Tibial nerve (tissue), 4 donors: ENCODE measurements around the gene CREG2. TPM values are rescaled to one million over a fixed set of nuclear protein-coding genes. Genes with fewer than 3 reads are reported as not detected.
A peak's percentile ranks its signal among the peaks of the same experiment; 100 is the strongest.

ENCODE experiments used
- DNase-seq, 2 donors: peaks; one replicate each; pipeline ENCODE4 v3.0.0-alpha.2; 2019; ENCODE audit warnings: low spot score in 2 of 2
- H3K27ac ChIP-seq, 4 donors: fragments of 200-600 bp; sonication (generic) in 3 of 4; one replicate each; pipeline ENCODE4 v1.5.1; 2017 to 2019; ENCODE audit warnings: mild to moderate bottlenecking in 1 of 4
- H3K27me3 ChIP-seq, 2 donors: fragments of 200-600 bp; sonication (generic) in 1 of 2; one replicate each; pipeline versions ENCODE4 v1.5.1 to v1.6.0; 2017 to 2019
- H3K36me3 ChIP-seq, 3 donors: fragments of 200-600 bp; sonication (generic); one replicate each; pipeline ENCODE4 v1.5.1; 2018 to 2019
- H3K4me1 ChIP-seq, 4 donors: fragments of 200-600 bp; sonication (generic) in 3 of 4; one replicate each; pipeline ENCODE4 v1.5.1; 2017 to 2019
- H3K4me3 ChIP-seq, 4 donors: fragments of 200-600 bp; sonication (generic) in 3 of 4; one replicate each; pipeline ENCODE4 v1.5.1; 2017 to 2019; ENCODE audit warnings: mild to moderate bottlenecking in 1 of 4, moderate library complexity in 1 of 4
- H3K9me3 ChIP-seq, 4 donors: fragments of 200-600 bp; sonication (generic) in 3 of 4; one replicate each; pipeline ENCODE4 v1.5.1; 2017 to 2019
- CTCF ChIP-seq, 5 experiments: fragments of 200-600 bp in 3 of 5; fragments of 450-650 bp in 2 of 5; sonication (generic) in 3 of 5; IDR thresholded peaks; one replicate each; pipeline ENCODE4 v1.5.1; 2016 to 2019; ENCODE audit warnings: antibody characterized with exemption in 5 of 5, mild to moderate bottlenecking in 3 of 5, moderate library complexity in 2 of 5
- EP300 ChIP-seq, 2 donors: sonication (generic); formaldehyde crosslinking; IDR thresholded peaks; one replicate each; pipeline ENCODE4 v1.6.1; 2017; ENCODE audit warnings: antibody characterized with exemption in 2 of 2, mild to moderate bottlenecking in 1 of 2
- POLR2A ChIP-seq, 2 donors: fragments of 450-650 bp; IDR thresholded peaks; one replicate each; pipeline ENCODE4 v1.6.1; 2017; ENCODE audit warnings: antibody characterized with exemption in 2 of 2, mild to moderate bottlenecking in 2 of 2, moderate library complexity in 2 of 2
- WGBS, 2 donors: methylation state at CpG; one replicate each; pipeline ENCODE4 v1.1.5; 2018; 5-methylcytosine and 5-hydroxymethylcytosine counted together
- total RNA-seq, 4 donors: library from RNA; depleted of rRNA; stranded (reverse); fragments of >200 nt; gene quantifications; one replicate each; pipeline ENCODE4 v1.1.0, GENCODE V29; 2016

Gene CREG2
- not detected for total RNA-seq

- TF ChIP-seq POLR2A (IDR thresholded peaks at IDR 0.05), result no peak
- no peak for TF ChIP-seq EP300 (IDR thresholded peaks at IDR 0.05)
- peak in 4 of 5 experiments; percentile 18 to 64 (median 53) for TF ChIP-seq CTCF (IDR thresholded peaks at IDR 0.05)
- WGBS, 2 donors, result 1 to 2% methylated on average over 20 to 31 of the region's 79 CpGs
- no peaks in the 10 kb centered on the region for H3K36me3 ChIP-seq
- peak within 1 kb of the TSS; percentile 10 to 52 (median 34) for H3K4me3 ChIP-seq
- peaks cover 0 to 66% of the 10 kb centered on the region in 2 donors for H3K27me3 ChIP-seq
- no peaks in the 10 kb centered on the region for H3K9me3 ChIP-seq
- no peak for DNase-seq
- peaks cover 0 to 18% (median 4%) of the 10 kb centered on the region in 4 donors for H3K4me1 ChIP-seq
- H3K27ac ChIP-seq, result no peak within 1 kb of the TSS
Measured at GRCh38 chr2:101387151-101387834, at the start of gene CREG2. TSS of gene CREG2 (minus strand) at chr2:101387503. CDS start at chr2:101387457, 46 bp downstream.

GRCh38 chr2:101435001-101435862 is 47.9 kb upstream of the CREG2 start:
- H3K9me3 ChIP-seq, result no peaks in the 10 kb centered on the region
- peaks cover 0 to 11% (median 0%) of the 10 kb centered on the region in 4 donors for H3K4me1 ChIP-seq
- H3K27me3 ChIP-seq, result no peaks in the 10 kb centered on the region
- H3K4me3 ChIP-seq, result no peak overlapping the region
- 37 to 47% methylated on average over 15 to 24 of the region's 24 CpGs for WGBS, 2 donors
- no peak overlapping the region for H3K27ac ChIP-seq
- no peaks in the 10 kb centered on the region for H3K36me3 ChIP-seq
- no peak for TF ChIP-seq CTCF (IDR thresholded peaks at IDR 0.05)
- TF ChIP-seq EP300 (IDR thresholded peaks at IDR 0.05), result no peak
- TF ChIP-seq POLR2A (IDR thresholded peaks at IDR 0.05), result no peak
- DNase-seq, result no peak

- TF ChIP-seq POLR2A (IDR thresholded peaks at IDR 0.05) (no peak), CTCF (IDR thresholded peaks at IDR 0.05) (no peak), EP300 (IDR thresholded peaks at IDR 0.05) (no peak)
- Histone ChIP-seq H3K9me3 (no peaks in the 10 kb centered on the region), H3K27ac (no peak overlapping the region), H3K4me3 (no peak overlapping the region), H3K4me1 (peaks cover 0 to 11% (median 0%) of the 10 kb centered on the region in 4 donors), H3K36me3 (no peaks in the 10 kb centered on the region), H3K27me3 (no peaks in the 10 kb centered on the region)
- DNase-seq, result no peak
- 93% methylated on average over 3 of the region's 3 CpGs for WGBS, 2 donors
Measured at GRCh38 chr2:101433465-101433864, 46.2 kb upstream of the CREG2 start.

GRCh38 chr2:101432411-101433181 is 45.3 kb upstream of the CREG2 start:
- Histone ChIP-seq H3K4me3 (no peak overlapping the region), H3K27ac (no peak overlapping the region), H3K27me3 (no peaks in the 10 kb centered on the region), H3K36me3 (no peaks in the 10 kb centered on the region), H3K4me1 (peaks cover 0 to 11% (median 0%) of the 10 kb centered on the region in 4 donors), H3K9me3 (no peaks in the 10 kb centered on the region)
- 81 to 86% methylated on average over 20 of the region's 20 CpGs for WGBS, 2 donors
- TF ChIP-seq EP300 (IDR thresholded peaks at IDR 0.05) (no peak), CTCF (IDR thresholded peaks at IDR 0.05) (no peak), POLR2A (IDR thresholded peaks at IDR 0.05) (no peak)
- no peak for DNase-seq
